ENCODE data around the gene YDJC. TPM values are rescaled to one million over a fixed set of nuclear protein-coding genes. Genes with fewer than 3 reads are reported as not detected.
A peak's percentile ranks its signal among the peaks of the same experiment; 100 is the strongest.

The YDJC gene
- total and polyA plus RNA-seq, 7 donors, result 2.4 to 5.8 (median 4.0) TPM

GRCh38 chr22:21642584-21643448 is 13.0 kb upstream of the YDJC start:
- peak overlapping the region; percentile 81 for H3K4me3 ChIP-seq
- DNase-seq, result peak; percentile 33 to 65
- H3K9me3 ChIP-seq, result no peaks in the 10 kb centered on the region
- peak overlapping the region; percentile 67 for H3K27ac ChIP-seq
- no peak for ATAC-seq
- no peaks in the 10 kb centered on the region for H3K27me3 ChIP-seq (ENCODE audit: insufficient read depth in 3 of 3, low read length in 2 of 3)
- 2 to 3% (median 3%) methylated on average over 46 to 56 of the region's 56 CpGs for WGBS, 3 donors
- TF ChIP-seq, protein P1, sequence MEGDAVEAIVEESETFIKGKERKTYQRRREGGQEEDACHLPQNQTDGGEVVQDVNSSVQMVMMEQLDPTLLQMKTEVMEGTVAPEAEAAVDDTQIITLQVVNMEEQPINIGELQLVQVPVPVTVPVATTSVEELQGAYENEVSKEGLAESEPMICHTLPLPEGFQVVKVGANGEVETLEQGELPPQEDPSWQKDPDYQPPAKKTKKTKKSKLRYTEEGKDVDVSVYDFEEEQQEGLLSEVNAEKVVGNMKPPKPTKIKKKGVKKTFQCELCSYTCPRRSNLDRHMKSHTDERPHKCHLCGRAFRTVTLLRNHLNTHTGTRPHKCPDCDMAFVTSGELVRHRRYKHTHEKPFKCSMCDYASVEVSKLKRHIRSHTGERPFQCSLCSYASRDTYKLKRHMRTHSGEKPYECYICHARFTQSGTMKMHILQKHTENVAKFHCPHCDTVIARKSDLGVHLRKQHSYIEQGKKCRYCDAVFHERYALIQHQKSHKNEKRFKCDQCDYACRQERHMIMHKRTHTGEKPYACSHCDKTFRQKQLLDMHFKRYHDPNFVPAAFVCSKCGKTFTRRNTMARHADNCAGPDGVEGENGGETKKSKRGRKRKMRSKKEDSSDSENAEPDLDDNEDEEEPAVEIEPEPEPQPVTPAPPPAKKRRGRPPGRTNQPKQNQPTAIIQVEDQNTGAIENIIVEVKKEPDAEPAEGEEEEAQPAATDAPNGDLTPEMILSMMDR (IDR thresholded peaks at IDR 0.05), result peak; percentile 27
- intact Hi-C loops (cut with DNase I), result no loop called here
- H3K36me3 ChIP-seq (ENCODE audit: insufficient read depth in 1 of 2, low read depth in 1 of 2), result peaks cover 0 to 10% of the 10 kb centered on the region in 2 donors
- H3K4me1 ChIP-seq, result peaks cover 18% of the 10 kb centered on the region

GRCh38 chr22:21641789-21642583 is 12.2 kb upstream of the YDJC start, which contains the start of gene SDF2L1:
TSS of gene SDF2L1 (plus strand) at chr22:21642302. CDS start at chr22:21642337, 35 bp downstream.
- H3K4me1 ChIP-seq, result peaks cover 18% of the 10 kb centered on the region
- intact Hi-C loops (cut with DNase I), result no loop called here
- peak within 1 kb of the TSS; percentile 81 for H3K4me3 ChIP-seq
- TF ChIP-seq, protein P1 (IDR thresholded peaks at IDR 0.05), result no peak
- H3K36me3 ChIP-seq (ENCODE audit: insufficient read depth in 1 of 2, low read depth in 1 of 2), result peaks cover 0 to 10% of the 10 kb centered on the region in 2 donors
- ATAC-seq (peak; percentile 99), DNase-seq (peak; percentile 99)
- H3K9me3 ChIP-seq, result no peaks in the 10 kb centered on the region
- 1% methylated on average over 56 to 76 of the region's 76 CpGs for WGBS, 3 donors
- H3K27ac ChIP-seq, result peak within 1 kb of the TSS; percentile 81
- no peaks in the 10 kb centered on the region for H3K27me3 ChIP-seq (ENCODE audit: insufficient read depth in 3 of 3, low read length in 2 of 3)

- Histone ChIP-seq H3K4me3 (peak overlapping the region; percentile 81), H3K4me1 (peaks cover 18% of the 10 kb centered on the region), H3K9me3 (no peaks in the 10 kb centered on the region), H3K27me3 (ENCODE audit: insufficient read depth in 3 of 3, low read length in 2 of 3) (no peaks in the 10 kb centered on the region), H3K36me3 (ENCODE audit: insufficient read depth in 1 of 2, low read depth in 1 of 2) (peaks cover 0 to 10% of the 10 kb centered on the region in 2 donors), H3K27ac (peak overlapping the region; percentile 81)
- DNase-seq (peak; percentile 24 to 63), ATAC-seq (peak; percentile 23 to 61 (median 40))
- TF ChIP-seq, protein P1 (IDR thresholded peaks at IDR 0.05), result peak; percentile 48
- intact Hi-C loops (cut with DNase I), result no loop called here
- WGBS, 3 donors, result 4 to 8% (median 4%) methylated on average over 9 of the region's 9 CpGs
These were observed 11.6 kb upstream of the YDJC start for GRCh38 chr22:21641417-21641788.

DNA sequence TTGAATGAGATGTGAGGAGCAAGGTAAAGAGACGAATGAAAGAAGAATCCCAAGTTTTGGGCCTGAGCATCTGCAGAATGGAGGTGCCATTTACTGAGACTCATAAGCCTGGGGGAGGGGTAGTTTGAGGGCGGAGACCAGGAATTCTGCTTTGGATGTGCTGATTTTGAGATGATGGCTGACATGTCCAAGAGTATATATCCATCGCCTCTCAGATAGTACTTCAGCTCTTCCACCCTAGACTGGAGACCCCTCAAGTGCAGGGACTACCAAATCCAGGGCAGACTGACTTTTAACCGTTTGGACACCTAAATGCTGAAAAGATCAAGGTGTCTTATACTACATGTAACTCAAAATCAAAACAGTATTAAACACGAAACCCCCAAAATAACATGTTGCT is 11.0 kb upstream of the YDJC start:
- Histone ChIP-seq H3K36me3 (ENCODE audit: insufficient read depth in 1 of 2, low read depth in 1 of 2) (peaks cover 0 to 10% of the 10 kb centered on the region in 2 donors), H3K27me3 (ENCODE audit: insufficient read depth in 3 of 3, low read length in 2 of 3) (no peaks in the 10 kb centered on the region), H3K4me1 (peaks cover 18% of the 10 kb centered on the region), H3K9me3 (no peaks in the 10 kb centered on the region), H3K4me3 (no peak overlapping the region), H3K27ac (no peak overlapping the region)
- intact Hi-C loops (cut with DNase I), result no loop called here
- WGBS, 3 donors, result 81 to 91% (median 82%) methylated on average over 5 of the region's 5 CpGs
- TF ChIP-seq, protein P1 (IDR thresholded peaks at IDR 0.05), result no peak
- DNase-seq (no peak), ATAC-seq (no peak)
